GM19043 (cell line): ENCODE measurements around the gene POU2AF1.

Experiments
- ATAC-seq: cut with Tn5 transposase; IDR thresholded peaks from one replicate; pipeline ENCODE4 v1.9.1; 2021; ENCODE audit warnings: low read depth; ENCODE audit not compliant: unreplicated experiment

Gene POU2AF1

GRCh38 chr11:111378861-111379601 is at the start of gene POU2AF1:
POU2AF1 (minus strand) TSS chr11:111379275; CDS start chr11:111379177, 98 bp downstream.
- ATAC-seq: peak; percentile 59

GRCh38 chr11:111428113-111428876 is 49.2 kb upstream of the POU2AF1 start:
- no peak for ATAC-seq

- no peak for ATAC-seq
These were observed 48.4 kb upstream of the POU2AF1 start for GRCh38 chr11:111427471-111427912.

DNA sequence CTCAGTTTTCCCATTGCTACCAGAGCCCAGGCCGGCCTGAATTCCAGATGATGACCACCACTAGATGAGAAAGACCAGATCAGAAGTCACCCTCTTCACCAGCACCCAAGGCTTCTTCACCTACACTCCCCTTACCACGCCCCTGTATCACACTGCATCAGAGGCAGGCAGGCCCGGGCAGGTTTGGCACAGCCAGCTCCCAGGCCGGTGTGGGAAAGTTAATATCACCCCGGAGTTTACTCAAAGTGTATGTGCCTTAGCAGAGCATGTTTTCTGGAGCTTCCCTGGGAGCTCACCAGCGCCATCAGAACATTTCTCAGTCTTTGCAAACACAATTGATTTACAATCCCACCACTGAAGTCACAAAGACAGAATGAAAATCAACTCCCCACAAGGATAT is 47.5 kb upstream of the POU2AF1 start:
- ATAC-seq: no peak

- ATAC-seq: no peak
These were observed 44.2 kb upstream of the POU2AF1 start for GRCh38 chr11:111423250-111423615.

DNA sequence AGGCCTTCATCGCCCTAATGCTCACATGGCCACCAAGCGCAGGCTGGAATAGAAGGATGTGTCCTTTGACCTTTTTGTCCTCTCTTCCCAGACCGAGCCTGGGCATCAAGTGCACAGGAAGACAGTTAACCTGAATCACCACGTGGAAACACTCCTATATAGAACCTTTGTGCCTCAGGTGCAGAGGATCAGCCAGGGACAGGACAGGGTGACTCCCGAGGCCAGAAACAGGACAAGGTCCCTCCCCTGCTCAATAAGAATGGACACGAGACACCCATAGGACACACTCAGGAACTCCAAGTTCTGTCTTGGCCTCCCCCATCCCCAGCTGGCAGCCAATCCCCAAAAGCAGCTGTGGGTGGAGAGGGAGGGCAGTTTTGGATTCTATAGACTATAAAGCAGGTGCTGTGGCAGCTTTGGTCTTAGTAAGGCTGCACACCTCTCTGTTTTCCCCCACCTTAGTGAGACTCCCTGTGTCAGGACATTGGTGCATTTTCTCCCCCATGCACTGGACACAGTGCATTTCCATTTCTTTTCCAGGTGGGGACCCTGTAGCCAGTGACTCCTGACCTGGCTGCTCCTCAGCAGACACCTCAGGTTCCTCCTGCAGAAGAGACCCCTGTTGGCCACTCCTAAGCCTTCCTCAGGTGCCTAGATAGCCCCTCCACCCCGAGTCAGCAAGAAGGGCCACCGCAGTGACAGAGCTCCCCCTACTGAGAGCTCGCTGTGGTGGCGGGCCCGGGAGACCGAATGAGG is 43.6 kb upstream of the POU2AF1 start:
- peak; percentile 63 for ATAC-seq

GRCh38 chr11:111421251-111421650 is 42.2 kb upstream of the POU2AF1 start:
- ATAC-seq: no peak

DNA sequence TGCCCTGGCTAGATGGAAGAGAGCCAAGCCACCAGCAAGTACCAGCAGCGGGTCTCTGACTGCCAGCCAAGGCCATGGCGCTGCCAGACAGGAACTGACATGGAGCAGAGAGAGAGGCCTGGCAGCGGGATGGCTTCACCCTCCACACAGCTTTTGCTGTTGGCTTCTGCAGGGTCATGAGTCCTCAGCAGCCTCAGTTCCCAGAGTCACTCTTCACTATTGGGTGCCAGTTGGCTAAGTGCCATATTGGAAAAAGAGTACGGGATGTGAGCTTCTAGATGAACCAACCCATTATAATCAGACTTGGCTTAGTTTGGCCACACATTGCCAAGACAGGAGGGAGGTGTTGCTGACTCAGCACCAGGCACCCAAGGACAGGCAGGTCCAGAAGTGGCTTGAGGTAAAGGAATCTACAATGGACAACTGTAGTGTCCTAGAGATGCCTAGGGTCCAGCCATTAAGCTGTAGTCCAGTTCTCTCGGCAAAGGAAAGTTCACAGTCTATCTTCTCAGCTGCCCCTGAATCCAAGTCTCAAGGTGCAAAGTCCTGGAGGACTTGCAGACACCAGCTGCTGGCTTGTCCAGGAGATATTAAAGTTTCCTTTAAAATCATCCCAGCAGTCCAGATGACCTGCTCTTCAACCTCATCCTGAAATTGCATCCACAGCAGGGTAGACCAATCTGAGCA is 40.7 kb upstream of the POU2AF1 start:
- ATAC-seq: no peak

DNA sequence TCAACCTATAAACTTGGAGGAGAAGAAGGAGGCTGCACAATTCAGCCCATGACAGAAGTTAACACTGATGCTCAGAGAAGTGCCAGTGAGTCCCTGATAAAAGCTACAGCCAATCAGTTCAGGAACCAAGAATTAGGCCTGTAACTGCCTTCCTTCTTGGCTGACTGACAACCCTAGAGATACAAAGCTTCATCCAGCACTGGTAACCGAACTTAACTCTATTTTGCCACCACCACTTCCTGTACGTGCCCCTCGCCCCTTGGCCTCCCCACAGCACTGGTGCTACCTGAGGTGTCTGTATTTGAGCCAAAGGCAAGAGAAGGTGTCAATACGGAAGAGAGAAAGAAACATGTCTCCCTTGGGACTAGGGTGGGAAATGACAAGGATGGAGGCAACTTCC is 40.1 kb upstream of the POU2AF1 start:
- ATAC-seq: no peak

DNA sequence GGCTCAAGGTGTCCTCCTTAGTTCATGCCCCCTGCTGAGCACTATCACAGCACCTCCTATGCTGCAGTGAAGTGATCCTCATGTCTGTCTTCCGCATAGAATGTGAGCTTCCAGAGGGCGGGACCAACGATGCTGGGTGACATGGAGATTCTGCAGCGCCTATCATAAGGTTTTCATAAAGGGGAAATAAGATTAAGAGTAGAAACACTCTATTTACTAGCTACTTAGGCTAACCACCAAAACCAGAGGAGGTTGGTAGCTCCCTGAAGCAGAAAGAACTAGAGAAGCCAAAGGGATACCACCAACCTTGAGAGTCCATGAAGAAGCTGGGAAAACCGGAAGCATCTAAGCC is 39.3 kb upstream of the POU2AF1 start:
- ATAC-seq: no peak

GRCh38 chr11:111417766-111418435 is 38.8 kb upstream of the POU2AF1 start:
- ATAC-seq: peak; percentile 25

DNA sequence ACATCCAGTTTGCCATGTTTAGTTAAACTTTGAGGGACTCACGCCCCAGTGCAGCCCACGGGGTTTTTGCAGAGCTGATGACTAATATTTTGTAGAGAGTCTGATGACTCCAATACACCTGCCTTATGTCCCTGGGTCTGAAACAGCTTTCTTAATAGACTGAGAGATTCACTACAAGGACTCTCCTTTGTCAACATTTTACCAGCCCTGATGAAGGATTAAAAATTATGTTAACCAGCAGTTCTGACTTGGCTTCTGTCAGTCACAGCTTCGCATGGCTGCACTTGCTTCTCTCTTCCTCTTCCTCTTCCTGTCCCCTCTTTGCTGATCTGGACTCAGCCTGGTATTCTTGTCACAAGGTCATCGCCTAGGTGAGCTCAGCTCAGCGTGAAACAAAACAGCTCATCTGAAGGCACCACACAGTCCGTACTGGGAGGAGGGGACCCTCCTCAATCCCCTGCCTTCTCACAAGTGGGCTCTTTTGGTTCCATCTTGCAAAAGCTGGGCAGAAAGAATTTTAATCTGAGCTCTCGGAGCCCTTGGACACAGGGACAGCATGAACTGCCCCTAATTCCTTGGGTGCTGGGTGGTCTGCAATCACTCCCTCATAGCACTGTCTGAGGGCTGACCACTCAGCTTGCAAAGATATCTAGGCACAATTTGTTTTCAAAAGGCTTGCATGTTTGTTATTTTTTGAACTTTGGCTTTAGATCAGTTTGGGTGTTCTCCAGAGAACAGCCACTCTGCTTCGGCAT is 38.1 kb upstream of the POU2AF1 start:
- peak; percentile 60 for ATAC-seq

DNA sequence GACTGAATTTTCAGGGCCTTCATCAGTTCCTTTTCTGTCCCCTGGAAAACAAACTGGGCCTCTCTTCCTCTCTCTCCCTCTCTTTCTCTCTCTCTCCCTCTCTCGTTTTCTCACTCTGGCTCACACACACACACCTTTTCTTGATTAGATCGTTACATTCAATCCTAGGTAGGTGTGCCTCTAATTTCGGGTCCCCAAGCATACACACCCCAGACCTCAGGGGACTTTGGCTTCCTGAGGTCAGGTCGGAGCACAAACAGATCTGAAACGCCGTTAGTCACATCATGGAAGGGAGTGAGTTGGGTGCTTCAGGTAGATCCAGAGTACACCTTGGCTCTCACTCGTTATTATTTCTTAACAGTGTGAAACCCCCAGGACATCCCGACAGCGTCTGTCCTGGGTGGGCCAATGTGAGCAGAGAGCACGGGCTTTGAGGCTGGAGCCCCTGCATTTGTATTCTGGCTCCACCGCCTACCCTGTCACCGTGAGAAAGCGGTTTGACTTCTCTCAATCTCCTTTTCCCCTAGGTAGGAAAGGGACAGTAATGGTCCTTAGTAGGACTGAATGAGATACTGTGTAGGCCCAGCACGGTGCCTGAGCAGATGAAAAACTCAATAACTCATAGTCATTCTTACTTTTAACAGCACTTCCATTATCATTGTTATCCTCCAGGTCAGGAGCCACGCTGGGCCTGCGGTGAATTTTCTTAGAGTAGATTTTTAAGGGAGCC is 37.3 kb upstream of the POU2AF1 start:
- ATAC-seq: no peak

GRCh38 chr11:111414936-111415335 is 35.9 kb upstream of the POU2AF1 start:
- ATAC-seq: no peak

- ATAC-seq: peak; percentile 33
These were observed 35.3 kb upstream of the POU2AF1 start for GRCh38 chr11:111414267-111414931.

GRCh38 chr11:111413849-111414248 is 34.8 kb upstream of the POU2AF1 start:
- no peak for ATAC-seq

DNA sequence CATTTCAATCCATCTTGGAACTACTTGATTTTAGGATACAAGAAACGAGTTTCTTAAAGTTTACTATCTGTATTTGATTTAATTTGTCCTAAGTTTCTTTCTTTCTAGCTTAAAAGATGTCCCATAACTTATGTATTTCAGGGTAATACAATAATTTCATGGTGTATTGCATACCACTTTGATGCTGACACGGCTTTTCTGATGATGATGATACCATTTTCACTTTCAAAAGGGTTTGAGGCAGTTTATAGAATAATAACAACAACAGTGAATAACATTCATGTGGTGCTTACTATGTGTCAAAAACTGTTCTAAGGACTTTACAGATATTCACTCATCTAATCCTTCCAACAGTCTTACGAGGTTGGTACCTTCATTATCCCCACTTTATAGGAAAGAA is 33.2 kb upstream of the POU2AF1 start:
- ATAC-seq: no peak

DNA sequence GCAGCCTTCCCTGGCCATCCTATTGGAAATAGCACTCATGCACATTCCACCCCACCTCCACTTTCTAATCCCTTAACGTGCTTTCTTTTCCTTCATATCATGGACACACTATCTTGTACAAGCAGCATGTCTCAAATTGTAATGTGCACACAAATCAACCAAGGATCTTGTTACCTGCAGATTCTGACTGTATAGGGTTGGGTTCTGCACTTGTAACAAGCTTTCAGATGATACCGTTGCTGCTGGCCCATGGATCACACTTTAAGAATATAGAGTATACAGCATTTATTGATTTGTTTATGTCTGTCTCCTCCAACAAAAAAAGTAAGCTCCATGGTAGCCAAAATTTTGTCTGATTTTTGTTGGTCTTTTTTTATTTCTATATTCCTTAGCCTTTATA is 32.4 kb upstream of the POU2AF1 start:
- ATAC-seq: no peak
